ENCODE results near the gene VPS54. TPM values are rescaled to one million over a fixed set of nuclear protein-coding genes. Genes with fewer than 3 reads are reported as not detected.

Gene VPS54
- total and polyA plus RNA-seq, 9 of the 15 experiments (the other 6 are each of a cell fraction or from before 2014, with no cell fraction given) = 4.9 to 23.2 (median 13.2) TPM

DNA sequence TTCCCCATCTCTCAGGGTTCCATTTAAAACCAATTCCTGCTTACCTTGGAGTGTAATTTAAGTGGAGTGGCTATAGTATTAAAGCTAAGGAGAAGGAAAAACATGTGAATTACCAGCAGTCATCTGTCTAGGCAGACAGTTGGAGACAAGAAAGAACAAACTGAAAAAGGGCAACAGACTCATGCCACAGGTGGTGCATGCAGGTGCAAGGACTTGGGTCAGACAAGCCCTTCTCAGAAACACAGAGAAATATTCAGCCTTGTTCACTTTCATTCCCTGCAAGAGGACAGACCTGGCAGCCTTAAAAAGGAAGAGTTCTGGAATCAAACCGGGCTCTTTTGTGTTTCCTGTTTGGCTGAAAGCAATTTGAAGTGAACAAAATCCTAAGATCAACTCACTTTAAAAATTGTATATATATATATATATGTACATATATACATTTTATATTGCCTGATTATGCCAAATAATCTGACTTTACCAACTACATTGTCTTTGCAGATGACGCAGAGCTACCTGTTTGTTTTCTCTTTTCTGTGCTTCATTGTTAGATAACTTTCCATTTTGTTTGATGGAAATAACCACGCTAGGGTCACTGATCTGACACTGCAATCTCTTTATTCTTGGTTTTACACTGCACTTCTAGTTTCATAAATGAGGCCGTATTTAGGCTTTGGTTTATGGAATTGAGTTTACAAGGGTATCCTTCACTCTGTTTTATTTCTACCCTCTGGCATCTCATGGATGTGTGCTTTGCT, 35.1 kb upstream of the VPS54 start:
- H3K4me2 ChIP-seq (ENCODE audit: insufficient read depth, low read length) = no peak overlapping the region
- no peak for DNase-seq (ENCODE audit: extremely low read depth in 1 of 4, low spot score in 3 of 4)
- 8% methylated on average over 4 of the region's 4 CpGs for WGBS (ENCODE audit: insufficient coverage, low coverage, missing lambda C conversion rate)

More for the DNA sequence above, 35.1 kb upstream of the VPS54 start:
- ChIA-PET CTCF (ENCODE audit: low intra/inter-chr PET ratio) (interaction anchor here (0.6 kb wide), 2 partner anchors 256 to 1857 kb away, joined by 3 read pairs; no protein-coding TSS in a partner anchor), POLR2A (interaction anchor here (0.6 to 1.1 kb wide), 2 partner anchors 9 to 10 kb away, joined by 3 read pairs; no protein-coding TSS in a partner anchor)
- no peaks in the 10 kb centered on the region for H3K9me1 ChIP-seq (ENCODE audit: control insufficient read depth, insufficient read depth, low read length)
- intact Hi-C loops (cut with micrococcal nuclease) = loop anchor here (5.0 kb wide), 1 partner anchor 88 kb away; the partner anchor contains the start of gene PELI1
- H3K27ac ChIP-seq (ENCODE audit: extremely low read depth, low read depth, low read length) = no peak overlapping the region
- H2AFZ ChIP-seq (ENCODE audit: low read depth, low read length) = no peak overlapping the region
- in situ Hi-C loops (cut with MboI) = loop anchor here (10.0 kb wide), 2 partner anchors 270 to 430 kb away; no protein-coding TSS in a partner anchor
- H3K27me3 ChIP-seq (ENCODE audit: control insufficient read depth in 2 of 2, insufficient read depth in 2 of 2, low read length in 2 of 2) = no peaks in the 10 kb centered on the region; a peak in 1 of 5 replicates
- no peak overlapping the region for H3K9ac ChIP-seq (ENCODE audit: insufficient read depth in 1 of 2, low read depth in 2 of 2, low read length in 2 of 2)
- H3K4me3 ChIP-seq = no peak overlapping the region
- ATAC-seq (no peak), FAIRE-seq (no peak)
- no peaks in the 10 kb centered on the region for H4K20me1 ChIP-seq (replicated peaks; ENCODE audit: control insufficient read depth, insufficient read depth, low read length)
- no peaks in the 10 kb centered on the region for H3K79me2 ChIP-seq (ENCODE audit: control insufficient read depth, insufficient read depth, low read length)
- no peaks in the 10 kb centered on the region for H3K4me1 ChIP-seq (replicated peaks in 1 of 2; ENCODE audit: control insufficient read depth in 2 of 2, insufficient read depth in 2 of 2, low read length in 2 of 2)
- H3K9me3 ChIP-seq (replicated peaks; ENCODE audit: control insufficient read depth, insufficient read depth, low read depth, low read length) = no peaks in the 10 kb centered on the region
- no TSS peak for BruUV-seq (replicated peaks)
- TF ChIP-seq MCM3 (IDR thresholded peaks at IDR 0.05) = no peak
- no peak for TF ChIP-seq ZBTB17 (CRISPR knock-in tag; IDR thresholded peaks at IDR 0.05)
- no peak for TF ChIP-seq CBX1 (IDR thresholded peaks at IDR 0.05; ENCODE audit: low read depth)
- no peak for TF ChIP-seq HCFC1 (IDR thresholded peaks at IDR 0.05; ENCODE audit: low read depth, low read length)
- TF ChIP-seq ZC3H4 (CRISPR knock-in tag; IDR thresholded peaks at IDR 0.05; ENCODE audit: borderline replicate concordance) = no peak
- TF ChIP-seq, protein P1, sequence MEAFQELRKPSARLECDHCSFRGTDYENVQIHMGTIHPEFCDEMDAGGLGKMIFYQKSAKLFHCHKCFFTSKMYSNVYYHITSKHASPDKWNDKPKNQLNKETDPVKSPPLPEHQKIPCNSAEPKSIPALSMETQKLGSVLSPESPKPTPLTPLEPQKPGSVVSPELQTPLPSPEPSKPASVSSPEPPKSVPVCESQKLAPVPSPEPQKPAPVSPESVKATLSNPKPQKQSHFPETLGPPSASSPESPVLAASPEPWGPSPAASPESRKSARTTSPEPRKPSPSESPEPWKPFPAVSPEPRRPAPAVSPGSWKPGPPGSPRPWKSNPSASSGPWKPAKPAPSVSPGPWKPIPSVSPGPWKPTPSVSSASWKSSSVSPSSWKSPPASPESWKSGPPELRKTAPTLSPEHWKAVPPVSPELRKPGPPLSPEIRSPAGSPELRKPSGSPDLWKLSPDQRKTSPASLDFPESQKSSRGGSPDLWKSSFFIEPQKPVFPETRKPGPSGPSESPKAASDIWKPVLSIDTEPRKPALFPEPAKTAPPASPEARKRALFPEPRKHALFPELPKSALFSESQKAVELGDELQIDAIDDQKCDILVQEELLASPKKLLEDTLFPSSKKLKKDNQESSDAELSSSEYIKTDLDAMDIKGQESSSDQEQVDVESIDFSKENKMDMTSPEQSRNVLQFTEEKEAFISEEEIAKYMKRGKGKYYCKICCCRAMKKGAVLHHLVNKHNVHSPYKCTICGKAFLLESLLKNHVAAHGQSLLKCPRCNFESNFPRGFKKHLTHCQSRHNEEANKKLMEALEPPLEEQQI (IDR thresholded peaks at IDR 0.05) = no peak
- H3K36me3 ChIP-seq (ENCODE audit: control insufficient read depth, insufficient read depth, low read length) = no peaks in the 10 kb centered on the region

Measured in K562 (cell line).